Measurements from ENCODE around the gene L3MBTL4.
"Not testable (repeated sequence)": the region's sequence is repeated elsewhere in the genome, so short reads cannot be mapped to it uniquely, and the experiment has no call there.

The L3MBTL4 gene

DNA sequence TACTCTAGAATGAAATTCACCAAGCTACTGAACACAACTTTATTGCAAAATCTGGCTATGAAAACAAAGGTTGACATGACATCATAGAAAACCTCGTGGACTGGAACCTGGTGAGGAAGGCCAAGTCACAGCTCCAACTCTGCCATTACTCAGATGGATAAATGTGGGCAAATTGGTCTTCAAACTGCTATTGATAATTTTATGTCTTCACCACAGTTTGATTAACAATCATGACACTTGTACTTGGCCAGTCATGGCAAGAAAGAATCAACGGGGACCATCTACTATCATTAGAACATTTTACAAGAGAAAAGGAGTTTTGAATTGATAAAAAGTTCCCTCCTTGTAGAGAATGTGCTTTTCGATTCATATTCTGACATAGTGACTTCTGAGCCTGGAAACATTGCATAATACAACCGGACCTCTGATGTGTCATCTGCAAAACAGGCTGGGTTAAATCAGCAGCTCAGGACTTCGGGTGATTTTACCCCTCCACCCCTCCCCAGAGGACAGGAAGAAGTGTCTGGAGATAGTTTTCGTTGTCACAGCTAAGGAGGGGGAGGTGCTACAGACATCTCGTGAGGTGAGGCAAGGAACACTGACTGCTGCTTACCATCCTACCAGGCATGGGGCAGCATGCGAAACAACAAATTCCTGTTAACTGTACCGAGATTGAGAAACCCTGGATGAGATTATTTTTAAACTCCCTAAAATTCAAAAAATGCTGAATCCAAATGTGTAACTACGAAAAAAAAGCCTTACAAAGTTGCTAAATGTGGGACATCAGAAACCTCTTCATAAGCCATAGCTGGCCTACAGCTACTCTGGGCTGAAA, 8.4 kb downstream of the L3MBTL4 start:
- no peak for DNase-seq (ENCODE audit: low read depth)

DNA sequence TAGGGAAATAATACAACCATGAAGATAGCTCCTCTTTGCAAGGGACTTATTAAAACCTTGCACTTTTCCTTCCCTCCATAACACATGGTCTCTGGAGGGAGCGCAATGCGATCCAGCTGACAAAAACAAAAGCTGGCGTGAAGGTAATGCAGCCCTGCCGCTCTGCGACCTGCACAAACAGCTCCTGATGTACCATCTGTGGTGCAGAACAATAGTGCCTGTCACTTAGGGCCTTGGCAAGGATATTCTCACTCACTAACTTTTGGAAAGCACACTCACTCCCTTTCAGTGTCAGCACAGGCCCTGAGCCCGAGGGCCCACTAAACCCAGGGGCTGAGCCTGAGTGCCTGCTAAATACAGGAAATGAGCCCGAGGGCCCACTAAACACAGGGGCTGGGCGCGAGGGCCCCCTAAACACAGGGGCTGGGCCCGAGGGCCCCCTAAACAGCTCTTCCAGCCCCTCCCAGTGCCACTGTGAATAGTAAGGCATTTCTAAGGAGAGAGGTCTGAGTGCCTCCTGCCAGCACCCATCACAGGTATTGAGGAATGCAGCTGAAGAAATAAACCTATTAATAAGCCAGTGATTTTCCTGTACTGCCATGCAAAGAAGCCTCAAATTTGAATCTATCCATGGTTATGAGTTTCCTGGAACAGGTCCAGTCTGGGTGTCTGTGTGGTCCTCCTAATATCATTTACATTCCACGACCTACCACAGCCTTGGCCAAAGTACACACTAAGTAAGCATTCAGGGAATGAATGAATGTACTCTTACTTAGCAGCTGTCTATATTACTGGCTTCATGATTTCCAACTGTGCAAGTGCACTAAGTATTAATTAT, 9.3 kb downstream of the L3MBTL4 start:
- DNase-seq (ENCODE audit: low read depth), result no peak

DNA sequence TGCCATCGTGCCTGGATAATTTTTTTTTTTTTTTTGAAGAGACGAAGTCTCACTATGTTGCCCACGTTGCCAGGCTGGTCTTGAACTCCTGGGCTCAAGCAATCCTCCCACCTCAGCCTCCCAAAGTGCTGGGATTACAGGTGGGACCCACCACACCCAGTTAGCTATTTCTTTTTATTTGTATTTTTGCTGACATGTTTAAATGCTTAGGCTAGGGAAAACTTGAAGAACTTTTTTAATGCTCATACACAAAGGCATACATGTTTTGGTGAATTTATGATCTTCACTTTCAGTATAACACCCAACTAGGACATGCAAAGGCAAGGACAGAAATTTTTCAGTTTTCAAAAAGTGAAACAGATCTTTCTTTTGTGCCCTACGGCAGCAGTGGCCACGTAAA, 9.9 kb downstream of the L3MBTL4 start:
- DNase-seq (ENCODE audit: low read depth), result no peak

DNA sequence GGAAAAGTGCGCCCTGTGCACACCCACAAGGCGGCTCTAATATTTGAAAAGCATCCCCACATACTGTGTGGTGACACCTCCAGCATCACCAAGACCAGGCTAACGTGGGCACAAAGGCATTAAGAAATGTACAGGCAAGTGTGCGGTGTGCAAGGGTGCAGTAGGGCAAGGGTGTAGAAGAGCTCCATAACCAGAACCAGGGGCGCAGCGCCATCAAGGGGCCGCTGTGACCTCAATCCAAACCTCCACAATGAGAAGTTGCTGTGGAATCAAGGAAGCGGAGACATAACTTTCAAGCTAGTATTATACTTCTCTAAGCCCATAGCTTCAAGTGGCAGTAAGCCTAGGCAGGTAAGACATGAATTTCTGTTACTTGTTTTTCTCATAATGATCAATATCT, 13.0 kb downstream of the L3MBTL4 start:
- DNase-seq (ENCODE audit: low read depth), result no peak

DNA sequence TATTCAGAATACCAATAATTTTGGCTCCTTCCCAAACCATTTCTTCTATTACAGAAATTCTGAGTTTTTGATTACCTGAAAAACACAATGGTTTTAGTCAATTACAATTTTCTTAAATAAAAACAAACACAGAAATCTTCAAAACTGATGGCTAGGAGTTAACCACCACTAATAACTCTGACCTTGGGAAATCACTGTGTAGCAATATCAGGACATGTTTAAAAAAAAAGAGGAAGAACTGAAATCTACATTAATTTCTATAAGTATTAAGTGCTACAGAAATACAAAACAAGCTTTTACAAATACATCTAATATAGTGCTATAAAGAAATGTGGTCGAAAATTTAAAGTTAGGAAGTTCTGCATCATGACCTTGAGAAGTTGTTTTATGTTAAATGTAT, 14.9 kb downstream of the L3MBTL4 start:
- no peak for DNase-seq (ENCODE audit: low read depth)

DNA sequence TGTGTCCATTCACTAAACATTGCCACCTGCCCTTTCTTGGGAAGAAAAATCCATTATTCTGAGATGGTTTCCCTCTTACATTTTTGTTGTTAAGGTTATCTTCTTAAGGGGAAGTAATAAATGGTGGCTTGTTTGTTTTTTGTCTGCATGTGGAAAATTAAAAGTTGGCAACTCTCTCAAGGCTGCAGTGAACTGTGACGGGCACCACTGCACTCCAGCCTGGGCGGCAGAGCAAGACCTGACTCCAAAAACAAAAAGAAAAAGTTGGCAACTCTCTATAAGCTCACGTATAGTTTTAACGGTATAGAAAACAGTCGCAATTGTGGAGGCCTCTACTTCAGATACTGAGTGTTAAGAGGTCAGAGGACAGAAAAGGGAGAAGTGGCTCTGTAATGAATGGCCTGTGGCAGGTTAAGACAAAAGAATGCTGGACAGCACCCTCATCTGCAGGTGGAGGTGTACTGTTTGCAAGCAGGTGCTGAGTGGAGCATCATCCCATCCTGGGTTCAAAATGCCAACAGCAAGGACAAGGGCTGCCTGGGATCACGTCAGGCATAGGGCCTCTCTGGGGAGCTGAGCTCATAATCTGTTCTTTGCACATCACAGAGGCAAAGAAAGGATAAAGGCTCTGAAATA, 16.7 kb downstream of the L3MBTL4 start:
- no peak for DNase-seq (ENCODE audit: low read depth)

DNA sequence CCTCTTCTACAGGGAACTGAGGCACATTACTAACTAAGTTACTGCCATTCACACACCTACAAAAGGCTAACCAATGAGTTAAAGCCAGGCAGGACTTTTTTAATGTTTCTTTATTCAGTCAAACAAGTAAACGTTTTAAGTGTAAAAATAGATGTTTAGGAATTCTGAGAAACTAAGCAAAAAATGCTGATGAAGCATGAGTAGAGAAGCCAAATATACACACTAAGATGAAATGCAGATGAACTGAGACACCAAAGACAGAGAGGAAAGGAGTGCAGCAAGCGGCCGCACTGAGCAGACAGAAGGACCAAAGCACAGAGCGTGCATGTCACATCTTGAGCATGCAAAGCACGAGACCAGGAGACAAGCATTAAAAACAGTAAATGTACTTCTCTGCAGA, 17.9 kb downstream of the L3MBTL4 start:
- DNase-seq (ENCODE audit: low read depth), result no peak

DNA sequence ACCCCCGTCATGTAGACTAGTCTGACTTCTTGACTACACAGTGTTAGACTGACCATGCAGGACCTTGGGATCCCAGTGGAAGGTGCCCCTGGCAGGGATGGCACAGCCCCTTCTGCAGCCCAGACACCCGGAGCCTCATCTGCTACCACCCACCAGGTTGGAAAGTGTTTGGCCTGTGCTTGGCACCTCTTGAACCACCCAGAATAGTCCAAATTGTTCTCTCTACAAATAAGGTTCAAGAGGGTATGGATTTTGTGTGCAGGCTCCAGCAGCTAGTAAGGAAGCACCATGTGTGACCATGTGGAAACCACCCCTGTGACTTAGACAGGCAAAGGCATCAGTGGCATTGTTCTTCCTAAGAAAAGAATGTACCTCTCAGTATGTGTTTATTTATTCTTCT, 18.4 kb downstream of the L3MBTL4 start:
- no peak for DNase-seq (ENCODE audit: low read depth)

DNA sequence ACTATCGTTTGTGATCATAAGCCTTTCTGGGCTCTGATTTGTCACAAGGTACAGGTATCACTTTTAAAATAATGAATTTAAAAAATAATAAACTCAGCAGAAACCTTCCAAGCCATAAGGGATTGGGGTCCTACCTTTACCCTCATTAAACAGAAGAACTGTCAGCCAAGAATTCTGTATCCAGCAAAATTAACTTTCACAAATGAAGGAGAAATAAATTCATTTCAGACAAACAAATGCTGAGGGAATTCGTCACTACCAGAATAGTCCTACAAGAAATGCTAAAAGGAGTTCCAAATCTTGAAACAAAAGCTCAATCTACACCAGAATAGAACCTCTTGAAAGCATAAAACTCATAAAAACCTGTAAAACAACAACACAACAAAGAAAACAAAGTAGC, 25.7 kb downstream of the L3MBTL4 start:
- no peak for DNase-seq (ENCODE audit: low read depth)

DNA sequence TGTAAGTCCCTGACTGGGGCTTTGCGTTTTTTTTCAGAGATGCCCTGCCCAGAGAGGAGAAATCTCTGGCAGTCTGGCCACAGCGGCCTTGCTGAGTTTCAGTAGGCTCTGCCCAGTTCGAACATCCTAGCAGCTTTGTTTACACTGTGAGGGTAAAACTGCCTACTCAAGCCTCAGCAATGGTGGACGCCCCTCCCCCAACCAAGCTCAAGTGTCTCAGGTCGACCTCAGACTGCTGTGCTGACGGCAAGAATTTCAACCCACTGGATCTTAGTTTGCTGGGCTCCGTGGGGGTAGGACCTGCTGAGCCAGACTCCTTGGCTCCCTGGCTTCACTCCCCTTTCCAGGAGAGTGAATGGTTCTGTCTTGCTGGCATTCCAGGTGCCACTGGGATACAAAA, 31.7 kb downstream of the L3MBTL4 start:
- DNase-seq (ENCODE audit: low read depth), result no peak

DNA sequence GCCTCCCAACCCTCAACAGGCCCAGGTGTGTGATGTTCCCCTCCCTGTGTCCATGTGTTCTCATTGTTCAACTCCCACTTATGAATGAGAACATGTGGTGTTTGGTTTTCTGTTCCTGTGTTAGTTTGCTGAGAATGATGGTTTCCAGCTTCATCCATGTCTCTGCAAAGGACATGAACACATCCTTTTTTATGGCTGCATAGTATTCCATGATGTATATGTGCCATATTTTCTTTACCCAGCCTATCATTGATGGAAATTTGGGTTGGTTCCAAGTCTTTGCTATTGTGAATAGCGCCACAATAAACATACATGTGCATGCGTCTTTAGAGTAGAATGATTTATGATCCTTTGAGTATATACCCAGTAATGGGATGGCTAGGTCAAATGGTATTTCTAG, 37.2 kb downstream of the L3MBTL4 start:
- not testable (repeated sequence) for DNase-seq (ENCODE audit: low read depth)

DNA sequence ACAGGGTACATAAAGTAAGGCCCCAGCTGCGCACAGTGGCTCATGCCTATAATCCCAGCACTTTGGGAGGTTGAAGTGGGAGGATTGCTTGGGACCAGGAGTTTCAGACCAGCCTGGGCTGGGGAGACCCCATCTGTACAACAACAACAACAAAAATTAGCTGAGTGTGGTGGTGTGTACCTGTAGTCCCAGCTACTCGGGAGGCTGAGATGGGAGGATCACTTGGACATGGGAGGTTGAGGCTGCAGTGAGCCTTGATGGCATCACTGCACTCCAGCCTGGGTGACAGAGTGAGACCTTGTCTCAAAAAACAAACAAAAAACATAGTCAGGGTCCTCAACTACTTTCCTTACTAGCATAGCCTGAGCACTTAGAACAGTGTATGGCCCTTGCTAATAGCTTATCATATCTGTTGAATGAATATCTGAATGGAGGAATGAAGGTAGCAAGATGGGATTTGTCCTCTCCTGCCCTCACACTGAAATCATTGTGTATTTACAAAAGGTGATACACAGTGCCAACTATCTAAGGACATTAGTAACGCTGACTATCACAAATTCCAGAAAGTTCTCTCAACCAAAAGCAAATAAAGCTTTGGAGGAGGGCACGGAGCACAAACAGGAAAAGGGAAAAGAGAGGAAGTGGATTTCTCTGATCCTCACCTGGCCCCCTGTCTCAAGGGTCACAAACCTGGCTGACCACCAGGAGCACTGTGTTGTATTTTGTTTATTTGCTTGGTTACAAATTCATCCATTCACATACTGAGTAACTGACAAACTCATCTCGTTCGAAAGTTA, 38.1 kb downstream of the L3MBTL4 start:
- no peak for DNase-seq (ENCODE audit: low read depth)

DNA sequence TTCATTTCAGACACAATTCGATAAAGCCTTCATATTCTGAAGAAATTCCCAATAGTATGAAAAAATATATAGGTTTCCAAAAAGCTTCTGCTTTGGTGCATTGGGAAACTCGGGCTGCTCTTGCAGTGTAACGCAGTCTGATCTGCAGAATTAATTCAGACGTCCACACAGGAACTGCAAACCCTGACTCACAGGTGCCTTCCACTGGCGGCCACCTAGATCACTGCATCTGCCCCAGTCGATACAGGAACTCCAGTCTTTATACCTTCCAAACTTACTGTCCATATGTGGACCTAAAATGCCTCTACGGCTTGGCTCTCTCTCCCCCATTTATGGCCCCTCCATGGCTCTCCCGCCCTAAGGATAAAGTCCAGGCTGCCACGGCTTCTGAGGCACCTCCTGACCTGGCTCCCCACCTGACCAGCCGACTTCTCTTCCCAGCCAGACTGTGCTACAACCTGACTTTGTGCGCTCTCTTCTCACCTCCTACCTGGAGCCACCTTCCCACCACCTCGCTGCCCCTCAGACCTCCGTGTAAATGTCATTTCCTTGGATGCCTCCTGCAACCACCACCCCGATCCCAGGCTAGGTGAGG, 39.7 kb downstream of the L3MBTL4 start:
- no peak for DNase-seq (ENCODE audit: low read depth)

DNA sequence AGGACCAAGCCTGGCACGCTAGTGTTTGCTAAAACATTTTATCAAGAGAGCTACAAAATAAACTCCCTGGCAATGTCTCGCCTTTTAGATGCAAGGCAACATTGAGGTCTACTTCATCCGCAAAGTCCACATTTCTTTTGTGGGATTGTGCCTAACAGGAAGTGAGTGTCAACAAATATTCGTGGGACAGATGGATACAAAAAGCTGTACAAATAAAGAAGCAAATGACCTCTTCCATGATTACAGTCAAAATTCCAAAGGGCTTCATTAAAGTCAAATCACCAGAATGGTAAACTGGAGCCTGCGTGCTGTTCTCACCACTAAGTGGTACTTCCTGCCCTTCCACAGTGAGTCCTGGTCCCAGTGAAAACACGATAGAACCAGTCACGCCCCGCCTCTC, 40.4 kb downstream of the L3MBTL4 start:
- DNase-seq (ENCODE audit: low read depth), result no peak

DNA sequence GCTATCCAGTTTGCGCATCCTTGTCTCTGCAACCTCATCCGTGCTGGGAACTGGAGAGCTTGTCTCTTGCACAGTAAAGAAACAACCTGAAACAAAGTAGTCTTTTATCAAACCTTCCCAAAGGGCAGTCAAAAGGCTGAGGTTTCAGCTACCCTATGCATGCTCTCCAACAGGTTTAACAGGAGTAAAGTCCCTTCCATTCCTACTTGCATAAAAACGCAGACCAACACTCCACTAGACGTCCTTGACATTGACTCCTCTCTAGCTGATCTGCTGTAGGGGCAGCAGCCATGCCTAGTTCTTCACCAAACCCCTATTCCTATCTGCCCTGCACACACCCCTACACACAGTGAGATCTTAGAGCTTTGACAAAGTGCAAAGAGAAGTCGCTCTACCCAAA, 41.5 kb downstream of the L3MBTL4 start:
- no peak for DNase-seq (ENCODE audit: low read depth)

DNA sequence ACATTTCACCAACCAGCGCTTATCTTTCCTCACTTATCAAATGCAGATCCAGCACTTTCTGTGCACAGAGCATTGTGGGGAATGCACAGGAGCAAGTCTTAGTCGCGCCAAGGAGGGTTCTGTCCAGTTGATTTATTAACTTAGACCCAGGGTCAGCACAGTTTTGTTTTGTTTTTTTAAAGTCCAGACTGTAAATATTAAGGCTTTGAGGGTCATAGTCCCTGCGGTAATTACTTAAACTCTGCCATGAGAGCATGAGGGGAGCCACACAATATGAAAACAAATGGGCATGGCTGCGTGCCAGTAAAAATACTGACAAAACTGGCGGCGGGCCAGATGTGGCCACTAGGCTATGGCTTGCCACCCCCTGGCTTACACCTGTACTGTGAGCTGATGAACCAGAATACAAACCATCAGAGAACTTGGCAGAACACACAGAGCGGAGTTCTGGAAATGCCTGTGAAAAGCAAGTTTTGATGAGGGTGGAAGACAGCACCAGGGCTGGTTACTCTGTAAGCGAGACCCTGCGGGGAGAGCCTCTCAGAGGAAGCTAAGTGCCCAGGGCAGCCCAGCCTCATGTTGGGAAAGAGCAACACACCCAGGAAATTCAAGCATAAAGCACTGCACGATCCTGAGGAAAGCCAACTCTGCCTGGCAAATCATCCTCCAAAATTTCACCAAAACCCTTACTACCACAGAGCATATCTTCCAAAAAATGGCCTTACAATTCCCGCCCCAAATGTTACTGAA, 43.6 kb downstream of the L3MBTL4 start:
- DNase-seq (ENCODE audit: low read depth), result no peak

DNA sequence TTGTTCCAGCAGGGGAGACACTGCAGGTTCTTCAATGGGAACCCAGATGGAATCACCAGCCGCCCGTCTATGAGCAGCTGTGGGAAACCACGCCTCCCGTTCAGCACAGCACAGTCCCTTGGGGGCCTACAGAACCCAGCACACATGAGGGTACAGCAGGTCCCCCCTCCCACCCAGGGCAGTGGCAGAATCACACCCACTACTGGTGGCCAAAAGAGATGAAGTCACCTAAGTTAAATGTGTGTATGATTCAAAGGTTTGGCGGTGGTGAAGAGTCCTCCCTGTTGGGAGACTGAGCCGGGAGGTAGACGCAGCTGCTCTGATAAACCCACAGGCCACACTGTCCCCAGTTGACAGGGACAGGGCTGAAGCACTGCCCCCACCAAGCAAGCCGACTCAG, 44.3 kb downstream of the L3MBTL4 start:
- no peak for DNase-seq (ENCODE audit: low read depth)

DNA sequence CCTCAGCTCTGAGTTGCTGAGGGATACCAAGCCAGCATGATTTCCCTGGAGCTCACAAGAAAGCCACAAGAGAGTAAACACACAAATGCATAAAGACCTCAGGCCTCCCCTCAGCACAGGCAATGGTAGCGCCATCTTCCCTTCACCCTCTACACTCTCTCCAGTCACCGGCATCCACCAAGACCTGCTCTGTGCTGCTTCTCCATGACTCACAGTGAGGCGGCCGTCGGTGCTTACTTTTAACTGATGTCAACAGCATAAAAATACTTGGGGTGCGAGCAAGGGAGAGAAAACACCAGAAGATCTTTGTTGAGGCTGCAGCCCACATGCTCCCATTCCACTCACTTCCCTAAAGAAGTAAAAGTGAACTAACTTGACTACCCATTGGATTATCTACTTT, 46.7 kb downstream of the L3MBTL4 start:
- no peak for DNase-seq (ENCODE audit: low read depth)

DNA sequence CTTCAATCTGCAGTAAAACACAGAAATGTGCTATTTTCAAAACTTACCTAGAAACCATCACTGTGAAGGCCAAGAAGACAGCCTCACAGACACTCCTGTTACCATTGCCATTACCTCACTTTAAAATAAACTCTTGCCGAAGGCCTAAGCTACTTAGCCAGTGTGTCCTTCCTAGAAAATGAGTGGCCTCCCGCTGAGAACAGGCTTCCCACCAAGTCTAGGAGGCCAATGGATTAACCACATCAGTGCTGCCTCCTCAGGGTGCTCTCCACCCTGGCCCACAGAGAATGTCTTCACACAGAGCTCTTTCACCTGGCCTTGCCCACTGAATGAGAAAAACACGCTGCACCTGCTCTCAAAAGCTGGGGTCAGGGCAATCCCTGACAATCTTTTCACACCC, 47.5 kb downstream of the L3MBTL4 start:
- no peak for DNase-seq (ENCODE audit: low read depth)

DNA sequence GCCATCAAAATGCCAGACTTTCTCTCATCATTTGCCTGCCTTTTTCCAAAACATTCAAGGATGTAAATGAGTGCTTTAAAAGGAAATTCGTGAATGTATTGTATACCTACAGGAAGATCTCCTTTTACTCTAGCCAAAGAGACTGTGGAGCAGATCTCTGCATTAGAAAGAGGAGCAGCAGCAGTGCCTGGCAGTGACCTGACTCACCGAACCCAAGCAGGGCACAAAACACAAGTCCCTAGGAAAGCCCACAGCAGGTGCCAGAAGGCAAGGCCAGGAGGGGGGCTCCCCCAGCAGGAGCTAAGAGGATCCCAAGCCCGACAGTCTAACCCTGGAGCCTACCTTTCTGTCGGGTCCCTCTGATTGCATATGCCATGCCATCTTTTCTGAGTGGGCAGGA, 47.9 kb downstream of the L3MBTL4 start:
- DNase-seq (ENCODE audit: low read depth), result no peak

DNA sequence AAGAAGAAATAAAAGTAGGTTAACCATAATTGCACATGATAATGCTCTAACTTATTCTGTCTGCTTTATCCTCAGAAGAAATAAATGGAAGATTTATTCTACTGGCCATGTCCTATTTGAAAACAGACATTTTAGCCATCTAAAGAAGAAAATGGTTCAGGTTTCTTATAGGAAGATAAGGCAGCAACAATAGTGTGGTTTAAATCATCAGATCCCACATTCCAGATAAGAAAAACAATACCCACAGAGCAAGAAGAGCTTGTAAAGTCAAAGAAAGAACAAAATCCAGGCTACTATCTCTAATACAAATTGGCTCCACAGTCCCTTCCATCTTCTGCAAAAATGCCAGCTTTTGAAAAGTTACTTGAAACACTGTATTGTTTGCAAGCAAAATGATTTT, 49.3 kb downstream of the L3MBTL4 start:
- no peak for DNase-seq (ENCODE audit: low read depth)

Measured in activated T-cell treated with anti-CD3 and anti-CD28 coated beads for 48 hours (primary cell).